ENCODE data around the gene TGFBRAP1.

Gene TGFBRAP1

GRCh38 chr2:105308382-105309146 is 21.0 kb downstream of the TGFBRAP1 start:
- WGBS = 82% methylated on average over 14 of the region's 15 CpGs
- no peaks in the 10 kb centered on the region for H3K27me3 ChIP-seq (ENCODE audit: insufficient read depth, low read length)

GRCh38 chr2:105307962-105308361 is 21.6 kb downstream of the TGFBRAP1 start:
- WGBS = 96% methylated on average over 17 of the region's 17 CpGs
- H3K27ac ChIP-seq (ENCODE audit: low read depth, low read length) = no peak overlapping the region
- peaks cover 18% of the 10 kb centered on the region for H3K36me3 ChIP-seq (ENCODE audit: insufficient read depth, low read length)
- H3K4me1 ChIP-seq (ENCODE audit: insufficient read depth, low read length) = no peaks in the 10 kb centered on the region
- H3K9ac ChIP-seq (ENCODE audit: low read depth, low read length) = no peak overlapping the region
- no peaks in the 10 kb centered on the region for H3K27me3 ChIP-seq (ENCODE audit: insufficient read depth, low read length)
- H3K4me3 ChIP-seq (ENCODE audit: low read length) = no peak overlapping the region
- no peaks in the 10 kb centered on the region for H3K9me3 ChIP-seq (ENCODE audit: insufficient read depth, low read depth, low read length)

More at GRCh38 chr2:105308382-105309146, 21.0 kb downstream of the TGFBRAP1 start:
- no peaks in the 10 kb centered on the region for H3K4me1 ChIP-seq (ENCODE audit: insufficient read depth, low read length)
- no peak overlapping the region for H3K4me3 ChIP-seq (ENCODE audit: low read length)
- no peak overlapping the region for H3K9ac ChIP-seq (ENCODE audit: low read depth, low read length)
- H3K27ac ChIP-seq (ENCODE audit: low read depth, low read length) = no peak overlapping the region
- peaks cover 18% of the 10 kb centered on the region for H3K36me3 ChIP-seq (ENCODE audit: insufficient read depth, low read length)
- H3K9me3 ChIP-seq (ENCODE audit: insufficient read depth, low read depth, low read length) = no peaks in the 10 kb centered on the region

GRCh38 chr2:105307550-105307949 is 22.0 kb downstream of the TGFBRAP1 start:
- 97% methylated on average over 19 of the region's 19 CpGs for WGBS
- peaks cover 18% of the 10 kb centered on the region for H3K36me3 ChIP-seq (ENCODE audit: insufficient read depth, low read length)
- H3K9me3 ChIP-seq (ENCODE audit: insufficient read depth, low read depth, low read length) = no peaks in the 10 kb centered on the region
- no peaks in the 10 kb centered on the region for H3K27me3 ChIP-seq (ENCODE audit: insufficient read depth, low read length)
- H3K4me3 ChIP-seq (ENCODE audit: low read length) = no peak overlapping the region
- no peak overlapping the region for H3K27ac ChIP-seq (ENCODE audit: low read depth, low read length)
- H3K4me1 ChIP-seq (ENCODE audit: insufficient read depth, low read length) = no peaks in the 10 kb centered on the region
- no peak overlapping the region for H3K9ac ChIP-seq (ENCODE audit: low read depth, low read length)

- no peaks in the 10 kb centered on the region for H3K9me3 ChIP-seq (ENCODE audit: insufficient read depth, low read depth, low read length)
- no peak overlapping the region for H3K27ac ChIP-seq (ENCODE audit: low read depth, low read length)
- H3K4me3 ChIP-seq (ENCODE audit: low read length) = no peak overlapping the region
- H3K27me3 ChIP-seq (ENCODE audit: insufficient read depth, low read length) = no peaks in the 10 kb centered on the region
- no peak overlapping the region for H3K9ac ChIP-seq (ENCODE audit: low read depth, low read length)
- no peaks in the 10 kb centered on the region for H3K4me1 ChIP-seq (ENCODE audit: insufficient read depth, low read length)
- peaks cover 18% of the 10 kb centered on the region for H3K36me3 ChIP-seq (ENCODE audit: insufficient read depth, low read length)
- WGBS = 93% methylated on average over 7 of the region's 7 CpGs
Observed at GRCh38 chr2:105307146-105307545, 22.4 kb downstream of the TGFBRAP1 start.

GRCh38 chr2:105301646-105302045 is 27.9 kb downstream of the TGFBRAP1 start:
- Histone ChIP-seq H3K27ac (ENCODE audit: low read depth, low read length) (no peak overlapping the region), H3K4me1 (ENCODE audit: insufficient read depth, low read length) (no peaks in the 10 kb centered on the region), H3K27me3 (ENCODE audit: insufficient read depth, low read length) (no peaks in the 10 kb centered on the region), H3K9me3 (ENCODE audit: insufficient read depth, low read depth, low read length) (no peaks in the 10 kb centered on the region), H3K36me3 (ENCODE audit: insufficient read depth, low read length) (peaks cover 19% of the 10 kb centered on the region), H3K9ac (ENCODE audit: low read depth, low read length) (no peak overlapping the region), H3K4me3 (ENCODE audit: low read length) (no peak overlapping the region)
- 91% methylated on average over 2 of the region's 3 CpGs for WGBS

GRCh38 chr2:105299290-105299689 is 30.2 kb downstream of the TGFBRAP1 start:
- 91% methylated on average over 5 of the region's 5 CpGs for WGBS

GRCh38 chr2:105298017-105298416 is 31.5 kb downstream of the TGFBRAP1 start:
- H3K4me1 ChIP-seq (ENCODE audit: insufficient read depth, low read length) = no peaks in the 10 kb centered on the region
- peaks cover 43% of the 10 kb centered on the region for H3K36me3 ChIP-seq (ENCODE audit: insufficient read depth, low read length)
- no peak overlapping the region for H3K27ac ChIP-seq (ENCODE audit: low read depth, low read length)
- no peak overlapping the region for H3K9ac ChIP-seq (ENCODE audit: low read depth, low read length)
- no peaks in the 10 kb centered on the region for H3K27me3 ChIP-seq (ENCODE audit: insufficient read depth, low read length)
- no peak overlapping the region for H3K4me3 ChIP-seq (ENCODE audit: low read length)
- H3K9me3 ChIP-seq (ENCODE audit: insufficient read depth, low read depth, low read length) = no peaks in the 10 kb centered on the region
- 91% methylated on average over 3 of the region's 3 CpGs for WGBS

More at GRCh38 chr2:105299290-105299689, 30.2 kb downstream of the TGFBRAP1 start:
- peaks cover 32% of the 10 kb centered on the region for H3K36me3 ChIP-seq (ENCODE audit: insufficient read depth, low read length)
- no peaks in the 10 kb centered on the region for H3K9me3 ChIP-seq (ENCODE audit: insufficient read depth, low read depth, low read length)
- no peaks in the 10 kb centered on the region for H3K4me1 ChIP-seq (ENCODE audit: insufficient read depth, low read length)
- H3K27ac ChIP-seq (ENCODE audit: low read depth, low read length) = no peak overlapping the region
- H3K27me3 ChIP-seq (ENCODE audit: insufficient read depth, low read length) = no peaks in the 10 kb centered on the region
- no peak overlapping the region for H3K9ac ChIP-seq (ENCODE audit: low read depth, low read length)
- no peak overlapping the region for H3K4me3 ChIP-seq (ENCODE audit: low read length)

GRCh38 chr2:105297216-105297615 is 32.3 kb downstream of the TGFBRAP1 start:
- Histone ChIP-seq H3K27ac (ENCODE audit: low read depth, low read length) (no peak overlapping the region), H3K4me1 (ENCODE audit: insufficient read depth, low read length) (no peaks in the 10 kb centered on the region), H3K36me3 (ENCODE audit: insufficient read depth, low read length) (peaks cover 48% of the 10 kb centered on the region), H3K27me3 (ENCODE audit: insufficient read depth, low read length) (no peaks in the 10 kb centered on the region), H3K9me3 (ENCODE audit: insufficient read depth, low read depth, low read length) (no peaks in the 10 kb centered on the region), H3K4me3 (ENCODE audit: low read length) (no peak overlapping the region), H3K9ac (ENCODE audit: low read depth, low read length) (no peak overlapping the region)
- WGBS = 96% methylated on average over 7 of the region's 7 CpGs

- Histone ChIP-seq H3K4me3 (ENCODE audit: low read length) (no peak overlapping the region), H3K9ac (ENCODE audit: low read depth, low read length) (no peak overlapping the region), H3K4me1 (ENCODE audit: insufficient read depth, low read length) (no peaks in the 10 kb centered on the region), H3K9me3 (ENCODE audit: insufficient read depth, low read depth, low read length) (no peaks in the 10 kb centered on the region), H3K36me3 (ENCODE audit: insufficient read depth, low read length) (peaks cover 58% of the 10 kb centered on the region), H3K27ac (ENCODE audit: low read depth, low read length) (no peak overlapping the region), H3K27me3 (ENCODE audit: insufficient read depth, low read length) (no peaks in the 10 kb centered on the region)
- 92% methylated on average over 7 of the region's 7 CpGs for WGBS
Observed at GRCh38 chr2:105296017-105296611, 33.4 kb downstream of the TGFBRAP1 start.

- H3K4me3 ChIP-seq (ENCODE audit: low read length) = no peak overlapping the region
- WGBS = 53% methylated on average over 4 of the region's 5 CpGs
- no peaks in the 10 kb centered on the region for H3K9me3 ChIP-seq (ENCODE audit: insufficient read depth, low read depth, low read length)
- no peak overlapping the region for H3K27ac ChIP-seq (ENCODE audit: low read depth, low read length)
- no peaks in the 10 kb centered on the region for H3K4me1 ChIP-seq (ENCODE audit: insufficient read depth, low read length)
- H3K9ac ChIP-seq (ENCODE audit: low read depth, low read length) = no peak overlapping the region
- H3K27me3 ChIP-seq (ENCODE audit: insufficient read depth, low read length) = no peaks in the 10 kb centered on the region
- peaks cover 60% of the 10 kb centered on the region for H3K36me3 ChIP-seq (ENCODE audit: insufficient read depth, low read length)
Observed at GRCh38 chr2:105294844-105295481, 34.6 kb downstream of the TGFBRAP1 start.

GRCh38 chr2:105294046-105294445 is 35.5 kb downstream of the TGFBRAP1 start:
- peaks cover 67% of the 10 kb centered on the region for H3K36me3 ChIP-seq (ENCODE audit: insufficient read depth, low read length)
- no peak overlapping the region for H3K9ac ChIP-seq (ENCODE audit: low read depth, low read length)
- H3K4me3 ChIP-seq (ENCODE audit: low read length) = no peak overlapping the region
- no peaks in the 10 kb centered on the region for H3K4me1 ChIP-seq (ENCODE audit: insufficient read depth, low read length)
- no peaks in the 10 kb centered on the region for H3K27me3 ChIP-seq (ENCODE audit: insufficient read depth, low read length)
- no peaks in the 10 kb centered on the region for H3K9me3 ChIP-seq (ENCODE audit: insufficient read depth, low read depth, low read length)
- 94% methylated on average over 6 of the region's 6 CpGs for WGBS
- H3K27ac ChIP-seq (ENCODE audit: low read depth, low read length) = no peak overlapping the region
